B cell (primary cell): ENCODE measurements around the gene USH1G. TPM values are rescaled to one million over a fixed set of nuclear protein-coding genes. Genes with fewer than 3 reads are reported as not detected.

Source experiments
- ATAC-seq: fragments of 200-7000 bp; cut with Tn5 transposase; one replicate; pipeline ENCODE4 v1.10.0; 2021; ENCODE audit warnings: low read depth, mild to moderate bottlenecking, moderate number of reproducible peaks, moderate library complexity
- CTCF ChIA-PET: fragments of 350-600 bp; sonication (Branson Sonifier 250); formaldehyde crosslinking; loops from one replicate; lab custom pipeline; 2021; ENCODE audit warnings: antibody characterized with exemption, inconsistent platforms; lab: Charles Lee
- POLR2A ChIA-PET: fragments of 350-600 bp; sonication (Branson Sonifier 250); formaldehyde crosslinking; loops from one replicate; lab custom pipeline; 2021; ENCODE audit warnings: antibody characterized with exemption; lab: Charles Lee
- DNase-seq: peaks from one replicate; pipeline ENCODE4 v3.0.0; 2013
- H2AFZ ChIP-seq: 2 replicates; pipeline ENCODE4 v1.6.1; 2012; ENCODE audit warnings: mild to moderate bottlenecking, low read depth, low read length; ENCODE audit not compliant: insufficient read depth, poor library complexity, severe bottlenecking
- H3K27ac ChIP-seq, 2 donors: 1 replicate in 1 of 2; 2 replicates in 1 of 2; pipeline ENCODE4 v1.5.1; 2012 to 2013; ENCODE audit warnings: low read length in 2 of 2, mild to moderate bottlenecking in 2 of 2, moderate library complexity in 1 of 2
- H3K27me3 ChIP-seq, 4 experiments: fragments of 200-600 bp in 1 of 4; sonication (generic) in 1 of 4; replicated peaks in 1 of 4; 1 replicate in 2 of 4; 2 replicates in 2 of 4; pipeline versions ENCODE4 v1.6.1 to v1.7.0; 2013 to 2016; ENCODE audit warnings: low read length in 3 of 4, mild to moderate bottlenecking in 2 of 4, mixed read lengths in 1 of 4, moderate library complexity in 1 of 4; ENCODE audit not compliant: insufficient read depth in 4 of 4, control insufficient read depth in 3 of 4; ENCODE audit errors: control extremely low read depth in 1 of 4
- H3K36me3 ChIP-seq, 2 experiments: replicated peaks in 1 of 2; 1 replicate in 1 of 2; 2 replicates in 1 of 2; pipeline versions ENCODE4 v1.6.1 to v1.7.1; 2013; ENCODE audit warnings: low read length in 1 of 2; ENCODE audit not compliant: insufficient read depth in 2 of 2, control insufficient read depth in 1 of 2; ENCODE audit errors: control extremely low read depth in 1 of 2, extremely low read depth in 1 of 2
- H3K4me1 ChIP-seq, 2 donors: fragments of 200-600 bp in 1 of 2; sonication (generic) in 1 of 2; 1 replicate in 1 of 2; 2 replicates in 1 of 2; pipeline versions ENCODE4 v1.5.1 to v1.6.1; 2013 to 2017; ENCODE audit warnings: low read length in 2 of 2; ENCODE audit not compliant: control insufficient read depth in 2 of 2, insufficient read depth in 2 of 2
- H3K4me2 ChIP-seq: replicated peaks from 2 replicates; pipeline ENCODE3; 2012; ENCODE audit warnings: mild to moderate bottlenecking, low read depth, low read length; ENCODE audit not compliant: poor library complexity, severe bottlenecking
- H3K4me3 ChIP-seq, 5 experiments: fragments of 200-600 bp in 1 of 5; sonication (generic) in 1 of 5; 1 replicate in 3 of 5; 2 replicates in 2 of 5; pipeline versions ENCODE4 v1.5.1 to v1.7.0; 2011 to 2016; ENCODE audit warnings: low read length in 4 of 5, mild to moderate bottlenecking in 4 of 5, low read depth in 2 of 5, control low read depth in 1 of 5, moderate library complexity in 1 of 5; ENCODE audit not compliant: insufficient read depth in 1 of 5; ENCODE audit errors: control extremely low read depth in 1 of 5, extremely low read depth in 1 of 5
- H3K79me2 ChIP-seq: fragments of 200-600 bp; sonication (generic); one replicate; pipeline ENCODE4 v1.6.0; 2016; ENCODE audit warnings: low read length; ENCODE audit not compliant: control insufficient read depth, insufficient read depth
- H3K9ac ChIP-seq: fragments of 200-600 bp; sonication (generic); 2 replicates; pipeline ENCODE4 v1.6.1; 2017; ENCODE audit warnings: mild to moderate bottlenecking, low read length, moderate library complexity
- H3K9me3 ChIP-seq, 3 donors: one replicate each; pipeline versions ENCODE4 v1.6.1 to v1.7.1; 2013; ENCODE audit warnings: low read length in 2 of 3; ENCODE audit not compliant: control insufficient read depth in 2 of 3, insufficient read depth in 1 of 3; ENCODE audit errors: control extremely low read depth in 1 of 3
- H4K20me1 ChIP-seq: 2 replicates; pipeline ENCODE4 v1.6.0; 2012; ENCODE audit warnings: mild to moderate bottlenecking, low read length; ENCODE audit not compliant: insufficient read depth, control insufficient read depth, poor library complexity, severe bottlenecking
- H3K27ac Mint-ChIP-seq: one replicate; pipeline ENCODE4 v1.8.0; 2021; ENCODE audit warnings: mixed read lengths
- H3K27me3 Mint-ChIP-seq: one replicate; pipeline ENCODE4 v1.8.0; 2021; ENCODE audit warnings: mixed read lengths
- H3K4me1 Mint-ChIP-seq: one replicate; pipeline ENCODE4 v1.8.0; 2021; ENCODE audit warnings: mixed read lengths
- H3K4me3 Mint-ChIP-seq: one replicate; pipeline ENCODE4 v1.8.0; 2021; ENCODE audit warnings: mixed read lengths
- H3K9me3 Mint-ChIP-seq: one replicate; pipeline ENCODE4 v1.8.0; 2022; ENCODE audit warnings: mixed read lengths; ENCODE audit not compliant: insufficient read depth
- CTCF ChIP-seq: fragments of 200-600 bp; IDR thresholded peaks from one replicate; pipeline ENCODE4 v1.8.0; 2022; ENCODE audit warnings: antibody characterized with exemption, mild to moderate bottlenecking
- EZH2 ChIP-seq: IDR thresholded peaks from 2 replicates; pipeline ENCODE4 v1.6.1; 2012; ENCODE audit warnings: borderline replicate concordance, low read depth, mild to moderate bottlenecking, moderate library complexity, low read length; ENCODE audit not compliant: insufficient read depth, poor library complexity, severe bottlenecking
- WGBS: methylation state at CpG from one replicate; pipeline ENCODE4 v1.1.5; 2013; ENCODE audit warnings: missing lambda C conversion rate; ENCODE audit not compliant: insufficient coverage; 5-methylcytosine and 5-hydroxymethylcytosine counted together
- intact Hi-C: fragments of 100-400 bp; cut with micrococcal nuclease; formaldehyde crosslinking; loops from one replicate; pipeline ENCODE4 v1.10.0; 2022
- polyA plus RNA-seq: library from polyadenylated mRNA; depleted of rRNA; stranded (reverse); fragments of >200 nt; gene quantifications from 2 replicates; pipeline ENCODE4 v1.2.3, GENCODE V29; 2012
- total RNA-seq, 2 donors: library from RNA; stranded (reverse); fragments of 120-200 nt in 1 of 2; gene quantifications; 1 replicate in 1 of 2; 2 replicates in 1 of 2; pipeline versions ENCODE4 v1.2.3 to v1.2.4, GENCODE V29; 2013 to 2022

USH1G gene
- total and polyA plus RNA-seq, 2 donors (not counting 1 experiment from before 2014, with no cell fraction given), result not detected

GRCh38 chr17:74888469-74888868, 34.6 kb downstream of the USH1G start:
- Histone ChIP-seq H3K27ac (no peak overlapping the region), H3K36me3 (no peaks in the 10 kb centered on the region), H3K4me2 (no peak overlapping the region), H3K27me3 (peaks cover 0 to 30% (median 4%) of the 10 kb centered on the region in 4 experiments), H3K9me3 (no peaks in the 10 kb centered on the region), H3K9ac (no peak overlapping the region), H4K20me1 (no peaks in the 10 kb centered on the region), H3K4me1 (peaks cover 6 to 10% of the 10 kb centered on the region in 2 donors), H2AFZ (no peak overlapping the region), H3K79me2 (no peaks in the 10 kb centered on the region), H3K4me3 (no peak overlapping the region)
- ATAC-seq (no peak), DNase-seq (no peak)
- ChIA-PET POLR2A (no interaction called here), CTCF (interaction anchor here (1.2 kb wide), 1 partner anchor 26 kb away, joined by 3 read pairs; no protein-coding TSS in a partner anchor)
- Mint-ChIP-seq H3K4me1 (no peaks in the 10 kb centered on the region), H3K9me3 (no peaks in the 10 kb centered on the region), H3K27ac (no peak overlapping the region), H3K4me3 (no peak overlapping the region), H3K27me3 (peaks cover 30% of the 10 kb centered on the region)
- intact Hi-C loops, result no loop called here
- WGBS, result 83% methylated on average over 13 of the region's 13 CpGs
- no peak for TF ChIP-seq CTCF
- no peak for TF ChIP-seq EZH2

- ChIA-PET CTCF (no interaction called here), POLR2A (no interaction called here)
- Histone ChIP-seq H3K9me3 (no peaks in the 10 kb centered on the region), H3K79me2 (no peaks in the 10 kb centered on the region), H4K20me1 (no peaks in the 10 kb centered on the region), H3K4me2 (no peak overlapping the region), H3K36me3 (no peaks in the 10 kb centered on the region), H3K27me3 (peaks cover 0 to 10% (median 0%) of the 10 kb centered on the region in 4 experiments), H2AFZ (no peak overlapping the region), H3K4me1 (no peaks in the 10 kb centered on the region), H3K9ac (no peak overlapping the region), H3K4me3 (no peak overlapping the region), H3K27ac (no peak overlapping the region)
- Mint-ChIP-seq H3K27me3 (peaks cover 16% of the 10 kb centered on the region), H3K4me3 (no peak overlapping the region), H3K4me1 (no peaks in the 10 kb centered on the region), H3K9me3 (no peaks in the 10 kb centered on the region), H3K27ac (no peak overlapping the region)
- 84% methylated on average over 7 of the region's 15 CpGs for WGBS
- ATAC-seq (no peak), DNase-seq (no peak)
- intact Hi-C loops, result no loop called here
- no peak for TF ChIP-seq CTCF
- no peak for TF ChIP-seq EZH2
Observed at GRCh38 chr17:74883241-74883745, 39.8 kb downstream of the USH1G start.
